LNCAP (cell line): ENCODE data around the gene STRIT1.

ENCODE experiments used
- CTCF ChIP-seq: fragments of 450-650 bp; IDR thresholded peaks from 2 replicates; pipeline ENCODE4 v1.5.1; 2017; ENCODE audit warnings: mild to moderate bottlenecking

STRIT1 gene

GRCh38 chr3:155331078-155331477, 37.6 kb upstream of the STRIT1 start:
- TF ChIP-seq CTCF: no peak

GRCh38 chr3:155330370-155330769, 36.9 kb upstream of the STRIT1 start:
- TF ChIP-seq CTCF: no peak

GRCh38 chr3:155329513-155330048, 36.1 kb upstream of the STRIT1 start:
- TF ChIP-seq CTCF: no peak

GRCh38 chr3:155327871-155328270, 34.4 kb upstream of the STRIT1 start:
- no peak for TF ChIP-seq CTCF

GRCh38 chr3:155327430-155327829, 33.9 kb upstream of the STRIT1 start:
- no peak for TF ChIP-seq CTCF

- no peak for TF ChIP-seq CTCF
These were observed 33.4 kb upstream of the STRIT1 start for GRCh38 chr3:155326901-155327300.

GRCh38 chr3:155326244-155326643, 32.8 kb upstream of the STRIT1 start:
- TF ChIP-seq CTCF: no peak

- TF ChIP-seq CTCF: no peak
These were observed 31.9 kb upstream of the STRIT1 start for GRCh38 chr3:155325263-155325835.
